NCI-H2029 (cell line): Measurements from ENCODE around the gene ZNF638.
"Not testable (repeated sequence)": the region's sequence is repeated elsewhere in the genome, so short reads cannot be mapped to it uniquely, and the experiment has no call there.

ENCODE experiments used
- DNase-seq: peaks from one replicate; lab custom pipeline; 2025; lab: John Stamatoyannopoulos, UW

The ZNF638 gene

GRCh38 chr2:71409611-71410010, 78.0 kb downstream of the ZNF638 start:
- no peak for DNase-seq

DNA sequence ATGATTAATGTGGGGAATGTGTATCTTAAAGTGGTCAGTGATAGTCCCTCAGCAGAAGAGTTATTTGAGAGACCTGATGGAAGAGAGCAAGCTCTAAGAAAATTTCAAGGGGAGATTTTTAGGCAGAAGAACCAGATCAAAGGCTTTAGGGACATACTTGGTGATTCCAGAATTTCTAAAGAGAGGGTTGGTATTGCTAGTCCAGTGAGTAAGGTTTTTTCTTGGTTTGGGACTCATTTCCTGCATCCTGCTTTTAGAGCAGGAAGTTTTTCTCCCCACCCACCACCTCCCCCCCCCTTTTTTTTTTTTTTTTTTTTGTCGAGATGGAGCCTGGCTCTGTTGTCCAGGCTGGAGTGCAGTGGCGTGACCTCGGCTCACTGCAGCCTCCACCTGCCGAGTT, 79.1 kb downstream of the ZNF638 start:
- DNase-seq = no peak

DNA sequence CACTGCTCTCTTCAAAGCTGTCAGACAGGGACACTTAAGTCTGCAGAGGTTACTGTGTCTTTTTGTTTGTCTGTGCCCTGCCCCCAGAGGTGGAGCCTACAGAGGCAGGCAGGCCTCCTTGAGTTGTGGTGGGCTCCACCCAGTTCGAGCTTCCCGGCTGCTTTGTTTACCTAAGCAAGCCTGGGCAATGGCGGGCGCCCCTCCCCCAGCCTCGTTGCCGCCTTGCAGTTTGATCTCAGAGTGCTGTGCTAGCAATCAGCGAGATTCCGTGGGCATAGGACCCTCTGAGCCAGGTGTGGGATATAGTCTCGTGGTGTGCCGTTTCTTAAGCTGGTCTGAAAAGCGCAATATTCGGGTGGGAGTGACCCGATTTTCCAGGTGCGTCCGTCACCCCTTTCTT, 85.3 kb downstream of the ZNF638 start:
- not testable (repeated sequence) for DNase-seq

GRCh38 chr2:71417300-71418202, 86.0 kb downstream of the ZNF638 start:
- no peak for DNase-seq

- no peak for DNase-seq
Measured at GRCh38 chr2:71419145-71419544, 87.6 kb downstream of the ZNF638 start.

DNA sequence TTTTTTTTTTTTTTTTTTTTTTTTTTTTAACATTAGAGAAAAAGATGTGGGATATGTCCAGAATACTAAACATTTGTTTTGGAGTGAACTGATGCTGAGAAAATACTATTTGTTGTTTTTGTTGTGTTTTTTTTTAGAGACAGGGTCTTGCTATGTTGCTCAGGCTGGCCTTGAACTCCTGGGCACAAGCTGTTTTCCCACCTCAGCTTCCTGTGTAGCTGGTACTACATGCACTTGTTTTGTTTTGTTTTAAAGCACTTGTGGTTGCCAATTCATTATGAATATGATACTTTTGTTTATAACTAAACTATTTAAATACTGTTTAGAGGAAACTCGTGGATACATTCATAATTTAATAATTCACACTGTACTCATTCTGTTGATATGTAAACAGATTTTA, 88.4 kb downstream of the ZNF638 start:
- no peak for DNase-seq

GRCh38 chr2:71422786-71423185, 91.2 kb downstream of the ZNF638 start:
- DNase-seq = no peak

- DNase-seq = no peak
Measured at GRCh38 chr2:71423817-71424420, 92.3 kb downstream of the ZNF638 start.

DNA sequence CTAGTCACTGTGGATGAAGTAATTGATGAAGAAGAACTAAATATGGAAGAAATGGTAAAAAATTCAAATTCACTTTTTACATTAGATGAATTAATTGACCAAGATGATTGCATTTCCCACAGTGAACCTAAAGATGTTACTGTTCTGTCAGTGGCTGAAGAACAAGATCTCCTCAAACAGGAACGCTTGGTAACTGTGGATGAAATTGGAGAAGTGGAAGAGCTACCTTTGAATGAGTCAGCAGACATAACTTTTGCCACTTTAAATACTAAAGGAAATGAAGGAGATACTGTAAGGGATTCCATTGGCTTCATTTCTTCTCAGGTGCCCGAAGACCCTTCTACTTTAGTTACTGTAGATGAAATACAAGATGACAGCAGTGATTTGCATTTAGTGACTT, 95.1 kb downstream of the ZNF638 start:
- no peak for DNase-seq

DNA sequence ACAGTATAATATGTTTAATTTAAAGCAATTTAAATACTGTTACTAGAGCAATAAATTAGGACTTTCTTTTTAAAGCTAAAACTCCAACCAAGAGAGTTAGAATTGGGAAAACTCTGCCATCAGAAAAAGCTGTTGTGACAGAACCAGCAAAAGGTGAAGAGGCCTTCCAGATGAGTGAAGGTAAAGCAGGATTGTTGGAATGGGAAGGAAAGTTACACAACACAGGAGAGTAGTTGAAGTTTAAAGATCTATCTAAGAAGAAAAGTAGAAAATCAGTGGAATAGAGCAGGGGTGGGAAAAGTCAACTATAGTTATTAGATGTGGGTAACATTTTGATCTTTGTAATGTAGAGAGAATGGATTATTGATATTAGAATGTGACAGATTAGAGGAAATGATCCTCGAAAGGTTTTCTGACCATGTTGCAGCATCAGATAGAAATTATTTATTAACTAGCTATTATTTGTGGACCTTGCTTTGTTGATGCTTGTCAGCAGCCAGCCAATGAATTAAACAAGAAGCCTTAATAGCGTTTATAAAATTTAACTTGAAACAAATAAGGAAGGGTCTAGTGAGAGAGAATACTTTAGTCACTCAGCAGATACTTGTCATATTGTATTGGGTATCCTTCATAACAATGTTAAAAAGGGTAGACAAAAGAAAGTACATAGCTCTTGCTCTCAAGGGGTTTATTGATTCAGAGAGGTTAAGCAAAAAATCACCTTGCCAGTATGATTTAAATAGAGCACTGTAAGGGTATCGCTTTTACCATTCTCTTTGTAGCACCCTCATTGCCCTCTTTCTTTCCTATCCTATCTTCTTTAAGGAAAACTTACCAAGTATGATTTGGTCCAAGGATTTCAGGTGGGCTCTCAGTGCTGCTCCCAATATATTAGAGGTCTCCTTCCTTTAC, 97.1 kb downstream of the ZNF638 start:
- no peak for DNase-seq

DNA sequence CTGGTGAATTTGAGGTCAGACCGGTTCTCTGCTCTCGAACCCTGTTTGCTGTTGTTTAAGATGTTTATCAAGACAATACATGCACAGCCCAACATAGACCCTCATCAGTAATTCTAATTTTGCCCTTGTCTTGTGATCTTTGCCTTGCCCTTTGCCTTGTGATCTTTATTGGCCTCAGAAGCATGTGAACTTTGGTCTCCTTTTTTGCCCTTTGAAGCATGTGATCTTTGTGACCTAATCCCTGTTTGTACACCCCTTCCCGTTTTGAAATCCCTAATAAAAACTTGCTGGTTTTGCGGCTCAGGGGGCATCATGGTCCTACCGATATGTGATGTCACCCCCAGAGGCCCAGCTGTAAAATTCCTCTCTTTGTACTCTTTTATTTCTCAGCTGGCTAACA, 113.6 kb downstream of the ZNF638 start:
- DNase-seq = not testable (repeated sequence)

DNA sequence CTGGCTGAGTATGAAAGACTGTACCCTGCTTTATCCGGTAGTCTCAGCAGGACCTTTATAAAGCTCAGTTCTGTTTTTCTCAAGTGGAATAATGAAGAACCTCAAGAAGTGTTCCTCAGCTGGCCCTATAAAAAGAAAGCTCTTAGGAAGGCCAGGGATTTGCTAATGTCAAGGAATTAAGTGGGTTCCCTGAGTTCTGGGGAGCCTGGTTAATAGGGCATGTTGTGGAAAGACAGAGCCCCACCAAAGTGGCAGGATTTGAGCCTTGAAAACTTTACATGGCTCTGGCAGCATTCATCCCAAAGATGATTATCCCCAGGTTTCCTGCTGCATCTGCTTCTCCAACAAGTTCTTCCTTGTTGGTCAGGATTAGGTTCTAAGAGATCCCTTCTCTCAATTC, 114.9 kb downstream of the ZNF638 start:
- DNase-seq = no peak

DNA sequence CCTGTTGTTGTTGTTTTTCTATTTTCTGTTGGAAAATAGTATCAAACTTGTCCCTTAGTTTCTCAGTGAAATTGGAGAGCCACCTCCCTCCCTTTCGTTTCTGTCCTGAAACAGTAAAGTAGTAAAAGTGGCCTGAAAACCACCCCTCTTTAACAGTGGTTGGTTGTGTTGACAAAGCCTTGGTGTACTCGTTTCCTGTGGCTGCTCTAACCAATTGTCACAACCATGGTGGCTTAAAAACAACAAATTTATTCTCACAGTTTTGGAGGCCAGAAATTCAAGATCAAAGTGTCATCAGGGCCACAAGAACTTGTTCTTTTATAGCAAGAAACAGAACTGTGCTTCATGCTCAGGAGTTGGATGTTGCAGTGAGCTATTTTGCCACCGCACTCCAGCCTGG, 117.8 kb downstream of the ZNF638 start:
- DNase-seq = no peak

- DNase-seq = no peak
Measured at GRCh38 chr2:71451705-71452104, 120.1 kb downstream of the ZNF638 start.

GRCh38 chr2:71452565-71452964, 121.0 kb downstream of the ZNF638 start:
- no peak for DNase-seq

DNA sequence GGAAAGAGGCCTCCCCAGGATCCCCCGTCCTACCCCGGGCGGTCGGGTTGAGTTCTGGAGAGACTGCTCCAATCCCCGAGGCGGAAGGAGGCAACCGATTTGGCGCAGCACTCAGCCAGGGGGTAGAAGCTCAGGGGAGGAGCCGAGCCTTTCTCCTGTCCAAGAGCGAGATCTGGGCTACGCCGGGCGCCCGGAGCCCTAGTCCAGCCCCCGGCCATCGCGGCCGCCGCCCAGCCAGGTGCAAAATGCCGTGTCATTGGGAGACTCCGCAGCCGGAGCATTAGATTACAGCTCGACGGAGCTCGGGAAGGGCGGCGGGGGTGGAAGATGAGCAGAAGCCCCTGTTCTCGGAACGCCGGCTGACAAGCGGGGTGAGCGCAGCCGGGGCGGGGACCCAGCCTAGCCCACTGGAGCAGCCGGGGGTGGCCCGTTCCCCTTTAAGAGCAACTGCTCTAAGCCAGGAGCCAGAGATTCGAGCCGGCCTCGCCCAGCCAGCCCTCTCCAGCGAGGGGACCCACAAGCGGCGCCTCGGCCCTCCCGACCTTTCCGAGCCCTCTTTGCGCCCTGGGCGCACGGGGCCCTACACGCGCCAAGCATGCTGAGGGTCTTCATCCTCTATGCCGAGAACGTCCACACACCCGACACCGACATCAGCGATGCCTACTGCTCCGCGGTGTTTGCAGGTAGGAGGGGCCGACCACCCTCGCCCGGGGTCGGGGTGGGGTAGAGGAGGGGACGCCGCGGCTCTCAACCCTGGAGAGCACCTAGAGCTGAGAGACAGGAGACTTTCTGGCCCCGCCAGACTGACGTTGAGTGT, 122.0 kb downstream of the ZNF638 start, which contains the start of gene DYSF:
Gene DYSF (plus strand): TSS at position 158 of the 817 bp plus-strand sequence.
- DNase-seq = no peak

DNA sequence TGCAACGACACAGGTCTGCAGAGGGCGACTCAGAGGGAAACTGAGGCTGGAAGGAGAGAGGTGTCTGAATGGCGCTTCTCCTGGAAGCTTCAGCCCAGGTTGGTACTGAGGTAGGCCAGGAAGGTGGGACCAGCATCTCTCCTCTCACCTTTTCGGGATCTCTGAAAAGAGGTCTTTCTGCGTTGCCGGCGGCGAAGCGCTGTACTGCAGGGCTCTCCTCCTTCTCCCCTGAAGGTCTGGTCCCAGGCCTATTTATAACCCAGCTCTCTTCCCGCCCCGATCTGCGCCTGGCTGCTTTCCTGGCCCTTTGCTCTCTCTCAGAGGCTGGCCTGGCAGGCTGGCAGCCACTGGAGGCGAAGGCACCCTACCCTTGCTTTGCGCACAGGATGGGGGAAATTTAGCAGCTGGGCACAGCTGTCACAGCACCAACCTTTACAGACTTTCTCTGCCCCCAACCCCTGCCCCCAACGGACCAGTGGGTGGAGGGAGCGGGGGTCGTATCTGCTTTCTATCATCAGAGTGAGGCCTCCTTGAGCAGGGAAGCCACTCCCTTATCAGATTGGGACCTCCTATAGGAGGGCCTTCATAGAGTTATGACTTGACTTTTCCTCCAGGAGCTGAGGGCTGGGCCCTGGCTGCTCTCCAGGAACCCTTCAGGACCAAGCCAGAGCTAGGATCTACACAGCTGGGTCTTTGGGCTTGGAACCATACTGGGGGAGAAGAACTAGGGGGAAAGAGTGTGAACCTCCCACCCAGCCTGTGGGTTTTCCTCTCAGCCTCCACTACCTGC, 122.8 kb downstream of the ZNF638 start:
- no peak for DNase-seq

DNA sequence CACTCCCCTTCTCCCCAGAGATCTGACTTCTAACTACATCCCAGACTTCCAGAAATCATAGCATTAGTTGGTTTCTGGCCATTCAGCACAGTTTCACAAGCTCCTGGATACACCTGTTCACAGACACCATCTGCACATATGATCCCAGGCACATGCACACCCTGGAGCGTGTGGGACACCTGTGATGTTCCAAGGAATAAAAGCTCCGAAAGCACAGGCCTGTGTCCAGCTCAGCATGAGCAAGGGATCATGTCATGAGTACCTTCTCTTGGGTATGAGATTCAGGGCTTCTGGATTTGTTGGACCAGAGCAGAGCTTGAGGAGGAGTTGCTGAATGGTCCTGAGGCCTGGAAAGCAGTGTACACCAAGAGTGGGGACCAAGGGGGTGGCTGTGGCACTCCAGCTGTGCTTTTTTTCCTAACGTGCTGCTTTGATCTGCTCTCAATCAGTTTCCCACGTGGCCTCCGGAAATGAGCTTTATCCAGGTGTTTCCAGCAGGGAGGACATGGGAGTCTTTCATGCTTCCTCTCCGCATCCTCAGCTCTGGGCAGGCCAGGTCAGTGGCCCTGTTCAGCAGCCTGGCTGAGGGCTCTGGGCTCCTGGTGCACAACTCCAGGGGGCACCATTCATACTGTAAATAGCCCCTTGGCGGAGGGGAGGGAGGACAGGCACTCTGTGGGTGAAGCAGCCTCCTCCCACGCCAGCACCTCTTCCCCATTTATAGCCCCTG, 123.6 kb downstream of the ZNF638 start:
- DNase-seq = no peak

GRCh38 chr2:71455741-71456569, 124.4 kb downstream of the ZNF638 start:
- DNase-seq = no peak
